Measurements from ENCODE around the gene PDCD7. TPM values are rescaled to one million over a fixed set of nuclear protein-coding genes. Genes with fewer than 3 reads are reported as not detected.

PDCD7 gene
- total and polyA plus RNA-seq, 2 of the 13 experiments (the other 11 are each of a cell fraction or from before 2014, with no cell fraction given): 10.1 to 14.7 TPM

- H3K79me2 ChIP-seq (ENCODE audit: insufficient read depth, low read length): no peaks in the 10 kb centered on the region
- ChIA-PET CTCF (ENCODE audit: low intra/inter-chr PET ratio, low total read pairs) (no interaction called here), POLR2A (no interaction called here)
- no peak overlapping the region for H3K4me2 ChIP-seq (ENCODE audit: low read depth, low read length)
- no peaks in the 10 kb centered on the region for H3K9me3 ChIP-seq (ENCODE audit: low read length)
- peaks cover 1 to 4% of the 10 kb centered on the region in 2 experiments; a peak in 2 of 5 replicates for H3K27me3 ChIP-seq (ENCODE audit: control insufficient read depth in 1 of 2, insufficient read depth in 2 of 2, low read length in 2 of 2)
- WGBS (ENCODE audit: low lambda C conversion rate): 44% methylated on average over 3 of the region's 3 CpGs
- in situ Hi-C loops (cut with HindIII; ENCODE audit: extremely low pct_ligation_motif_present, low pct_unique_long_range_greater_than_20kb): no loop called here
- intact Hi-C loops (cut with micrococcal nuclease; ENCODE audit: unreplicated experiment): no loop called here
- no peak overlapping the region for H3K9ac ChIP-seq (ENCODE audit: insufficient read depth, low read depth, low read length)
- no peak for DNase-seq (ENCODE audit: low spot score)
- no peaks in the 10 kb centered on the region for H3K36me3 ChIP-seq (replicated peaks in 1 of 2; ENCODE audit: control insufficient read depth in 1 of 2, insufficient read depth in 2 of 2, low read length in 2 of 2)
- no TSS peak for BruUV-seq (replicated peaks)
- H3K4me3 ChIP-seq (replicated peaks in 1 of 3; ENCODE audit: insufficient read depth in 1 of 3, low read depth in 2 of 3, low read length in 3 of 3): no peak overlapping the region
- H3K27ac ChIP-seq (ENCODE audit: extremely low read length, insufficient read depth, low read length): no peak overlapping the region
- H2AFZ ChIP-seq (ENCODE audit: low read length): no peak overlapping the region
- no peaks in the 10 kb centered on the region for H4K20me1 ChIP-seq (ENCODE audit: insufficient read depth, low read length)
- no peak for TF ChIP-seq ZNF343 (CRISPR knock-in tag; IDR thresholded peaks at IDR 0.05)
- TF ChIP-seq ZNF264 (CRISPR knock-in tag; IDR thresholded peaks at IDR 0.05): no peak
- TF ChIP-seq LBX2 (CRISPR knock-in tag; IDR thresholded peaks at IDR 0.05; ENCODE audit: borderline replicate concordance): no peak
- peak; percentile 81; the same call in 1 of the 2 replicates for TF ChIP-seq ZNF768 (CRISPR knock-in tag; IDR thresholded peaks at IDR 0.05)
- ATAC-seq: no peak
- H3K4me1 ChIP-seq (ENCODE audit: insufficient read depth, low read length): no peaks in the 10 kb centered on the region; the same call in 1 of the 2 replicates
- FAIRE-seq: no peak
These were observed 61.0 kb downstream of the PDCD7 start for GRCh38 chr15:65072617-65073016.

GRCh38 chr15:65072027-65072426 lies 61.6 kb downstream of the PDCD7 start:
- Histone ChIP-seq H3K4me3 (replicated peaks in 1 of 3; ENCODE audit: insufficient read depth in 1 of 3, low read depth in 2 of 3, low read length in 3 of 3) (no peak overlapping the region), H3K27me3 (ENCODE audit: control insufficient read depth in 1 of 2, insufficient read depth in 2 of 2, low read length in 2 of 2) (peaks cover 1 to 4% of the 10 kb centered on the region in 2 experiments; a peak in 2 of 5 replicates), H3K4me1 (ENCODE audit: insufficient read depth, low read length) (peaks cover under 1% of the 10 kb centered on the region; the same call in 1 of the 2 replicates), H4K20me1 (ENCODE audit: insufficient read depth, low read length) (no peaks in the 10 kb centered on the region), H3K9ac (ENCODE audit: insufficient read depth, low read depth, low read length) (no peak overlapping the region), H3K9me3 (ENCODE audit: low read length) (no peaks in the 10 kb centered on the region), H3K36me3 (replicated peaks in 1 of 2; ENCODE audit: control insufficient read depth in 1 of 2, insufficient read depth in 2 of 2, low read length in 2 of 2) (no peaks in the 10 kb centered on the region), H3K27ac (ENCODE audit: extremely low read length, insufficient read depth, low read length) (no peak overlapping the region), H3K79me2 (ENCODE audit: insufficient read depth, low read length) (no peaks in the 10 kb centered on the region), H2AFZ (ENCODE audit: low read length) (no peak overlapping the region), H3K4me2 (ENCODE audit: low read depth, low read length) (no peak overlapping the region)
- in situ Hi-C loops (cut with HindIII; ENCODE audit: extremely low pct_ligation_motif_present, low pct_unique_long_range_greater_than_20kb): no loop called here
- POLR2A ChIA-PET: no interaction called here
- no TSS peak for BruUV-seq (replicated peaks)
- ATAC-seq (no peak), DNase-seq (ENCODE audit: low spot score) (no peak), FAIRE-seq (no peak)
- 8% methylated on average over 1 of the region's 1 CpG for WGBS (ENCODE audit: low lambda C conversion rate)
- CTCF ChIA-PET (ENCODE audit: low intra/inter-chr PET ratio, low total read pairs): no interaction called here
- intact Hi-C loops (cut with micrococcal nuclease; ENCODE audit: unreplicated experiment): no loop called here
- no peak for TF ChIP-seq GRHL1 (CRISPR knock-in tag; conservative IDR thresholded peaks at IDR 0.05)
- TF ChIP-seq ZNF275 (CRISPR knock-in tag; IDR thresholded peaks at IDR 0.05; ENCODE audit: borderline replicate concordance): no peak
- TF ChIP-seq SYNCRIP (IDR thresholded peaks at IDR 0.05; ENCODE audit: insufficient read depth, low read depth, low read length): no peak
- TF ChIP-seq CBX1 (IDR thresholded peaks at IDR 0.05; ENCODE audit: low read depth): no peak
- no peak for TF ChIP-seq NFE2L2 (IDR thresholded peaks at IDR 0.05; ENCODE audit: low read length)
- no peak for TF ChIP-seq ZNF543 (CRISPR knock-in tag; IDR thresholded peaks at IDR 0.05)

All from HepG2 (cell line).